K562 (cell line): ENCODE results near the gene BCAR3. TPM values are rescaled to one million over a fixed set of nuclear protein-coding genes. Genes with fewer than 3 reads are reported as not detected.

Experiments
- EZH2 ChIP-seq: IDR thresholded peaks from 2 replicates; pipeline ENCODE4 v1.6.1; 2012; ENCODE audit warnings: low read depth, mild to moderate bottlenecking, inconsistent platforms, low read length, borderline replicate concordance
- PATZ1 ChIP-seq: fragments of 250-450 bp; sonication (Bioruptor Pico); IDR thresholded peaks from 2 replicates; pipeline ENCODE4 v1.5.0; 2020; ENCODE audit warnings: mild to moderate bottlenecking, borderline replicate concordance
- ZBTB2 ChIP-seq: fragments of 450-650 bp; IDR thresholded peaks from 2 replicates; pipeline ENCODE4 v1.6.1; 2016; ENCODE audit warnings: antibody characterized with exemption
- polyA plus RNA-seq, 8 experiments: library from polyadenylated mRNA; depleted of rRNA in 4 of 8; stranded (reverse) in 5 of 8; unstranded in 3 of 8; fragments of >200 nt; fragmentation: Nextera tagmentation in 2 of 8; fragmentation: Illumina TruSeq in 1 of 8; extraction: Ambion mirVana in 2 of 8; extraction: Trizol in 1 of 8; gene quantifications; 2 replicates each; pipeline versions ENCODE4 v1.2.1 to v1.2.3, GENCODE V29; 2011 to 2014; ENCODE audit warnings: inconsistent platforms in 1 of 8, missing spikeins in 1 of 8
- total RNA-seq, 7 experiments: library from RNA; depleted of rRNA in 6 of 7; stranded (reverse); fragments of >200 nt in 6 of 7; fragmentation: Illumina TruSeq in 2 of 7; extraction: Trizol in 2 of 7; gene quantifications; 2 replicates each; pipeline versions ENCODE4 v1.2.1 to v1.2.3, GENCODE V29; 2011 to 2021; ENCODE audit warnings: low replicate concordance in 1 of 7
- TF ChIP-seq, protein P1 (sequence below): fragments of 200-800 bp; sonication (Bioruptor generic); IDR thresholded peaks from 2 replicates; pipeline ENCODE4 v1.6.1; 2016; ENCODE audit warnings: missing genetic modification characterization, missing compliant biosample characterization
- TF ChIP-seq, protein P2 (sequence below): fragments of 200-600 bp; sonication (generic); IDR thresholded peaks from one replicate; pipeline ENCODE4 v1.6.1; 2012; ENCODE audit warnings: mild to moderate bottlenecking, low read depth, low read length, inconsistent platforms

BCAR3 gene
- total and polyA plus RNA-seq, 9 of the 15 experiments (the other 6 are each of a cell fraction or from before 2014, with no cell fraction given): 1.8 to 6.3 (median 3.8) TPM

DNA sequence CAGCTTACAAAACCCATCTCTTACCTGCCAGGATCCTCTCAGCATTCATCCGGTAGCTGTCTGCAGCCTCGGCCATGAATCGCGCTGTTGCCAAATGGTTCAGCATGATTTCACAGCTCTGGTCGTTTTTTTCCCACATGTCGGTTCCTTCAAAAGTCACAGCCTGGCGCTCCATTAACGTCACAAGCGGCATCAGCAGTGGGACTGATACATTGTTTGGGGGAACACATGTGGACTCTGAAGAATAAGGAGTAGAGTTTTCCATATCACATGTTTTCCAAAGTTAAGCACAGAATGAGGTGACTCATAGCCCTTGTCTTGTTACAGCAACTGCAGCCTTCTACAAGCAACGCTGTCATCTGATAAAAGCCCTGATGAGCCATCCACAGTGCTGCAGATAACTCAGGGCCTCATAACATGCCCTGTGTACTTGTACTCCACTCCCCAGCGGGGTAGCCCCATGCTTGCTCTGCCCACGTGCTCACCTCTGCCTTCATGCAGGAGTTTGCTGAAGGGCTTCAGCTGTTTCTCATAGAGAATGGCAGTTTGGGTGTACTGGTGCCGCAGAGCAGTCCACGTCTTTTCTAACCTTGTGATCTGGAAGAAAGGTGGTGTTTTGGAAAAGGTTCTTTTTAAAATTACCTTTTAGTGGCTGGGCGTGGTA is 114.2 kb downstream of the BCAR3 start (continued):
- TF ChIP-seq, protein P1, sequence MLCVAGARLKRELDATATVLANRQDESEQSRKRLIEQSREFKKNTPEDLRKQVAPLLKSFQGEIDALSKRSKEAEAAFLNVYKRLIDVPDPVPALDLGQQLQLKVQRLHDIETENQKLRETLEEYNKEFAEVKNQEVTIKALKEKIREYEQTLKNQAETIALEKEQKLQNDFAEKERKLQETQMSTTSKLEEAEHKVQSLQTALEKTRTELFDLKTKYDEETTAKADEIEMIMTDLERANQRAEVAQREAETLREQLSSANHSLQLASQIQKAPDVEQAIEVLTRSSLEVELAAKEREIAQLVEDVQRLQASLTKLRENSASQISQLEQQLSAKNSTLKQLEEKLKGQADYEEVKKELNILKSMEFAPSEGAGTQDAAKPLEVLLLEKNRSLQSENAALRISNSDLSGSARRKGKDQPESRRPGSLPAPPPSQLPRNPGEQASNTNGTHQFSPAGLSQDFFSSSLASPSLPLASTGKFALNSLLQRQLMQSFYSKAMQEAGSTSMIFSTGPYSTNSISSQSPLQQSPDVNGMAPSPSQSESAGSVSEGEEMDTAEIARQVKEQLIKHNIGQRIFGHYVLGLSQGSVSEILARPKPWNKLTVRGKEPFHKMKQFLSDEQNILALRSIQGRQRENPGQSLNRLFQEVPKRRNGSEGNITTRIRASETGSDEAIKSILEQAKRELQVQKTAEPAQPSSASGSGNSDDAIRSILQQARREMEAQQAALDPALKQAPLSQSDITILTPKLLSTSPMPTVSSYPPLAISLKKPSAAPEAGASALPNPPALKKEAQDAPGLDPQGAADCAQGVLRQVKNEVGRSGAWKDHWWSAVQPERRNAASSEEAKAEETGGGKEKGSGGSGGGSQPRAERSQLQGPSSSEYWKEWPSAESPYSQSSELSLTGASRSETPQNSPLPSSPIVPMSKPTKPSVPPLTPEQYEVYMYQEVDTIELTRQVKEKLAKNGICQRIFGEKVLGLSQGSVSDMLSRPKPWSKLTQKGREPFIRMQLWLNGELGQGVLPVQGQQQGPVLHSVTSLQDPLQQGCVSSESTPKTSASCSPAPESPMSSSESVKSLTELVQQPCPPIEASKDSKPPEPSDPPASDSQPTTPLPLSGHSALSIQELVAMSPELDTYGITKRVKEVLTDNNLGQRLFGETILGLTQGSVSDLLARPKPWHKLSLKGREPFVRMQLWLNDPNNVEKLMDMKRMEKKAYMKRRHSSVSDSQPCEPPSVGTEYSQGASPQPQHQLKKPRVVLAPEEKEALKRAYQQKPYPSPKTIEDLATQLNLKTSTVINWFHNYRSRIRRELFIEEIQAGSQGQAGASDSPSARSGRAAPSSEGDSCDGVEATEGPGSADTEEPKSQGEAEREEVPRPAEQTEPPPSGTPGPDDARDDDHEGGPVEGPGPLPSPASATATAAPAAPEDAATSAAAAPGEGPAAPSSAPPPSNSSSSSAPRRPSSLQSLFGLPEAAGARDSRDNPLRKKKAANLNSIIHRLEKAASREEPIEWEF (CRISPR knock-in tag): no peak
- peak; percentile 76; the same call in 1 of the 2 replicates for TF ChIP-seq ZBTB2
- TF ChIP-seq EZH2: no peak
- TF ChIP-seq, protein P2, sequence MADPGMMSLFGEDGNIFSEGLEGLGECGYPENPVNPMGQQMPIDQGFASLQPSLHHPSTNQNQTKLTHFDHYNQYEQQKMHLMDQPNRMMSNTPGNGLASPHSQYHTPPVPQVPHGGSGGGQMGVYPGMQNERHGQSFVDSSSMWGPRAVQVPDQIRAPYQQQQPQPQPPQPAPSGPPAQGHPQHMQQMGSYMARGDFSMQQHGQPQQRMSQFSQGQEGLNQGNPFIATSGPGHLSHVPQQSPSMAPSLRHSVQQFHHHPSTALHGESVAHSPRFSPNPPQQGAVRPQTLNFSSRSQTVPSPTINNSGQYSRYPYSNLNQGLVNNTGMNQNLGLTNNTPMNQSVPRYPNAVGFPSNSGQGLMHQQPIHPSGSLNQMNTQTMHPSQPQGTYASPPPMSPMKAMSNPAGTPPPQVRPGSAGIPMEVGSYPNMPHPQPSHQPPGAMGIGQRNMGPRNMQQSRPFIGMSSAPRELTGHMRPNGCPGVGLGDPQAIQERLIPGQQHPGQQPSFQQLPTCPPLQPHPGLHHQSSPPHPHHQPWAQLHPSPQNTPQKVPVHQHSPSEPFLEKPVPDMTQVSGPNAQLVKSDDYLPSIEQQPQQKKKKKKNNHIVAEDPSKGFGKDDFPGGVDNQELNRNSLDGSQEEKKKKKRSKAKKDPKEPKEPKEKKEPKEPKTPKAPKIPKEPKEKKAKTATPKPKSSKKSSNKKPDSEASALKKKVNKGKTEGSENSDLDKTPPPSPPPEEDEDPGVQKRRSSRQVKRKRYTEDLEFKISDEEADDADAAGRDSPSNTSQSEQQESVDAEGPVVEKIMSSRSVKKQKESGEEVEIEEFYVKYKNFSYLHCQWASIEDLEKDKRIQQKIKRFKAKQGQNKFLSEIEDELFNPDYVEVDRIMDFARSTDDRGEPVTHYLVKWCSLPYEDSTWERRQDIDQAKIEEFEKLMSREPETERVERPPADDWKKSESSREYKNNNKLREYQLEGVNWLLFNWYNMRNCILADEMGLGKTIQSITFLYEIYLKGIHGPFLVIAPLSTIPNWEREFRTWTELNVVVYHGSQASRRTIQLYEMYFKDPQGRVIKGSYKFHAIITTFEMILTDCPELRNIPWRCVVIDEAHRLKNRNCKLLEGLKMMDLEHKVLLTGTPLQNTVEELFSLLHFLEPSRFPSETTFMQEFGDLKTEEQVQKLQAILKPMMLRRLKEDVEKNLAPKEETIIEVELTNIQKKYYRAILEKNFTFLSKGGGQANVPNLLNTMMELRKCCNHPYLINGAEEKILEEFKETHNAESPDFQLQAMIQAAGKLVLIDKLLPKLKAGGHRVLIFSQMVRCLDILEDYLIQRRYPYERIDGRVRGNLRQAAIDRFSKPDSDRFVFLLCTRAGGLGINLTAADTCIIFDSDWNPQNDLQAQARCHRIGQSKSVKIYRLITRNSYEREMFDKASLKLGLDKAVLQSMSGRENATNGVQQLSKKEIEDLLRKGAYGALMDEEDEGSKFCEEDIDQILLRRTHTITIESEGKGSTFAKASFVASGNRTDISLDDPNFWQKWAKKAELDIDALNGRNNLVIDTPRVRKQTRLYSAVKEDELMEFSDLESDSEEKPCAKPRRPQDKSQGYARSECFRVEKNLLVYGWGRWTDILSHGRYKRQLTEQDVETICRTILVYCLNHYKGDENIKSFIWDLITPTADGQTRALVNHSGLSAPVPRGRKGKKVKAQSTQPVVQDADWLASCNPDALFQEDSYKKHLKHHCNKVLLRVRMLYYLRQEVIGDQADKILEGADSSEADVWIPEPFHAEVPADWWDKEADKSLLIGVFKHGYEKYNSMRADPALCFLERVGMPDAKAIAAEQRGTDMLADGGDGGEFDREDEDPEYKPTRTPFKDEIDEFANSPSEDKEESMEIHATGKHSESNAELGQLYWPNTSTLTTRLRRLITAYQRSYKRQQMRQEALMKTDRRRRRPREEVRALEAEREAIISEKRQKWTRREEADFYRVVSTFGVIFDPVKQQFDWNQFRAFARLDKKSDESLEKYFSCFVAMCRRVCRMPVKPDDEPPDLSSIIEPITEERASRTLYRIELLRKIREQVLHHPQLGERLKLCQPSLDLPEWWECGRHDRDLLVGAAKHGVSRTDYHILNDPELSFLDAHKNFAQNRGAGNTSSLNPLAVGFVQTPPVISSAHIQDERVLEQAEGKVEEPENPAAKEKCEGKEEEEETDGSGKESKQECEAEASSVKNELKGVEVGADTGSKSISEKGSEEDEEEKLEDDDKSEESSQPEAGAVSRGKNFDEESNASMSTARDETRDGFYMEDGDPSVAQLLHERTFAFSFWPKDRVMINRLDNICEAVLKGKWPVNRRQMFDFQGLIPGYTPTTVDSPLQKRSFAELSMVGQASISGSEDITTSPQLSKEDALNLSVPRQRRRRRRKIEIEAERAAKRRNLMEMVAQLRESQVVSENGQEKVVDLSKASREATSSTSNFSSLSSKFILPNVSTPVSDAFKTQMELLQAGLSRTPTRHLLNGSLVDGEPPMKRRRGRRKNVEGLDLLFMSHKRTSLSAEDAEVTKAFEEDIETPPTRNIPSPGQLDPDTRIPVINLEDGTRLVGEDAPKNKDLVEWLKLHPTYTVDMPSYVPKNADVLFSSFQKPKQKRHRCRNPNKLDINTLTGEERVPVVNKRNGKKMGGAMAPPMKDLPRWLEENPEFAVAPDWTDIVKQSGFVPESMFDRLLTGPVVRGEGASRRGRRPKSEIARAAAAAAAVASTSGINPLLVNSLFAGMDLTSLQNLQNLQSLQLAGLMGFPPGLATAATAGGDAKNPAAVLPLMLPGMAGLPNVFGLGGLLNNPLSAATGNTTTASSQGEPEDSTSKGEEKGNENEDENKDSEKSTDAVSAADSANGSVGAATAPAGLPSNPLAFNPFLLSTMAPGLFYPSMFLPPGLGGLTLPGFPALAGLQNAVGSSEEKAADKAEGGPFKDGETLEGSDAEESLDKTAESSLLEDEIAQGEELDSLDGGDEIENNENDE: no peak
- no peak for TF ChIP-seq PATZ1 (CRISPR knock-in tag)
